Type B pancreatic cell (in vitro differentiated cells): ENCODE data around the gene MAP4K1. TPM values are rescaled to one million over a fixed set of nuclear protein-coding genes. Genes with fewer than 3 reads are reported as not detected.
"Not testable (repeated sequence)": the region's sequence is repeated elsewhere in the genome, so short reads cannot be mapped to it uniquely, and the experiment has no call there.

ENCODE experiments used
- DNase-seq: peaks from one replicate; pipeline ENCODE4 v3.0.0; 2021; ENCODE audit warnings: mixed read lengths; ENCODE audit not compliant: unreplicated experiment; ENCODE audit errors: extremely low spot score
- H3K27ac Mint-ChIP-seq: 2 replicates; pipeline ENCODE4 v1.8.0; 2021; ENCODE audit warnings: mild to moderate bottlenecking, mixed read lengths
- H3K27me3 Mint-ChIP-seq: 2 replicates; pipeline ENCODE4 v1.8.0; 2021; ENCODE audit warnings: mixed read lengths
- H3K36me3 Mint-ChIP-seq: 2 replicates; pipeline ENCODE4 v1.8.0; 2021; ENCODE audit warnings: mixed read lengths
- H3K4me1 Mint-ChIP-seq: one replicate; pipeline ENCODE4 v1.8.0; 2021; ENCODE audit warnings: mixed read lengths; ENCODE audit not compliant: unreplicated experiment
- H3K4me3 Mint-ChIP-seq: 2 replicates; pipeline ENCODE4 v1.8.0; 2021; ENCODE audit warnings: mild to moderate bottlenecking, mixed read lengths
- H3K9me3 Mint-ChIP-seq: 2 replicates; pipeline ENCODE4 v1.8.0; 2021; ENCODE audit warnings: mixed read lengths
- CTCF ChIP-seq: fragments of 200-600 bp; sonication (generic); conservative IDR thresholded peaks from 2 replicates; pipeline ENCODE4 v1.5.0; 2021; ENCODE audit warnings: antibody characterized with exemption, mild to moderate bottlenecking
- total RNA-seq: library from RNA; stranded (reverse); gene quantifications from 2 replicates; pipeline ENCODE4 v1.2.1, GENCODE V29; 2021; ENCODE audit warnings: low replicate concordance

MAP4K1 gene
- total RNA-seq, 1 donor from 2014 or later = 2.4 TPM

- DNase-seq = peak; percentile 84
- peak overlapping the region; percentile 6 for H3K4me3 Mint-ChIP-seq
- H3K9me3 Mint-ChIP-seq = no peaks in the 10 kb centered on the region
- H3K27me3 Mint-ChIP-seq = no peaks in the 10 kb centered on the region
- peak; percentile 98 for TF ChIP-seq CTCF
- peaks cover 22% of the 10 kb centered on the region for H3K4me1 Mint-ChIP-seq
- H3K36me3 Mint-ChIP-seq = peaks cover 19% of the 10 kb centered on the region
- peak overlapping the region; percentile 68 for H3K27ac Mint-ChIP-seq
These were observed 17.2 kb upstream of the MAP4K1 start for GRCh38 chr19:38634757-38635482.

DNA sequence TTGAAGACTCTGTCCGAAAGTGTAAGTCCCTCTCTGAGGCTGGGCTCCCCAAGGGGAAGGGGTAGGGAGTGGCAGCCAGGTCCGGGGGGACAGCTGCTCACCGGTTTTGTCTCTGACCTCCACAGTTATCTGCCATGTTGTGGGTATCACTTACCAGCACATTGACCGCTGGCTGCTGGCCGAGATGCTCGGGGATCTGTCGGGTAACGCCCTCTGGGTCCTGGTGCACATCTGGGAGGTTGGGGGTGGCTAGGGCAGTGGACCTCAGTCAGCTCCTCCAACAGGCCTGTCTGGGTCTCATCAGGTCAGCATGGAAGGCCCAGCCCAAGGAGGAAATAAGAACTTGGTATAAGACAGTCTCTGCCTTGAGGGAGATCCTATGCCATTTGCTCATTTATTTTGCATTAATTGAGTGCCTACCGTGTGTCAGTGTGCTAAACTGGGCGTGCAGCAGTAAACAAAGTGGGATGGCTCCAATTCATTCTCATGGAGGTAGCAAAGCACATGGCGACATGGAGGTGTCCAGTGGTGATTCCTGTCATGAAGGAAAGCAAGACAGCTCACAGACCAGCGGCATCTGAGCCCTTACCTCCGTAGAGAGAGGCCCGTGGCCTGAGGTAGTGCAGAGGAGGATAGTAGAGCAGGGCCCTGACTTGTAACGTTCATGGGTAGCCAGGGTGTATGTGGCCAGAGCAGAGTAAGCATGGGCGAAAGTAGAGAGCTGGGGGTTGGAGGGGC, 14.9 kb upstream of the MAP4K1 start:
- Mint-ChIP-seq H3K9me3 (no peaks in the 10 kb centered on the region), H3K4me3 (no peak overlapping the region), H3K4me1 (peaks cover 22% of the 10 kb centered on the region), H3K27me3 (no peaks in the 10 kb centered on the region), H3K27ac (peak overlapping the region; percentile 14), H3K36me3 (peaks cover 21% of the 10 kb centered on the region)
- DNase-seq = no peak
- TF ChIP-seq CTCF = no peak

DNA sequence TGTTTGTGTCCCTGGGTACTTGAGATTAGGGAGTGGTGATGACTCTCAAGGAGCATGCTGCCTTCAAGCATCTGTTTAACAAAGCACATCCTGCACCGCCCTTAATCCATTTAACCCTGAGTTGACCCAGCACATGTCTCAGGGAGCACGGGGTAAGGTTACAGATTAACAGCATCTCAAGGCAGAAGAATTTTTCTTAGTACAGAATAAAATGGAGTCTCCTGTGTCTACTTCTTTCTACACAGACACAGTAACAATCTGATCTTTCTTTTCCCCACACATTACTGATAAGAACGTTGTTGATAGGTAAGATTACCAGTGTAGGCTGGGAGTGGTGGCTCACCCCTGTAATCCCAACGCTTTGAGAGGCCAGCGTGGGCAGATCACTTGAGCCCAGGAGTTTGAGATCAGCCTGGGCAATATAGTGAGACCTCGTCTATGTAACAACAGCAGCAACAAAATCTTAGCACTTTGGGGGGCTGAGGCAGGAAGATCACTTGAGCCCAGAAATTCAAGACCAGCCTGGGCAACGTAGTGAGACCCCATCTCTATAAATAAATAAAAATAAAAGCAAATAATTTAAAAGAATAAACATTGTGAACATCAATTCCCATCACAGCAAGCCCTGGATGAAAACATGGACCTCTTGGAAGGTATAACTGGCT, 14.2 kb upstream of the MAP4K1 start:
- H3K27ac Mint-ChIP-seq = peak overlapping the region; percentile 77
- H3K4me1 Mint-ChIP-seq = peaks cover 22% of the 10 kb centered on the region
- not testable (repeated sequence) for H3K4me3 Mint-ChIP-seq, H3K27me3 Mint-ChIP-seq, H3K9me3 Mint-ChIP-seq, DNase-seq
- H3K36me3 Mint-ChIP-seq = peaks cover 22% of the 10 kb centered on the region

DNA sequence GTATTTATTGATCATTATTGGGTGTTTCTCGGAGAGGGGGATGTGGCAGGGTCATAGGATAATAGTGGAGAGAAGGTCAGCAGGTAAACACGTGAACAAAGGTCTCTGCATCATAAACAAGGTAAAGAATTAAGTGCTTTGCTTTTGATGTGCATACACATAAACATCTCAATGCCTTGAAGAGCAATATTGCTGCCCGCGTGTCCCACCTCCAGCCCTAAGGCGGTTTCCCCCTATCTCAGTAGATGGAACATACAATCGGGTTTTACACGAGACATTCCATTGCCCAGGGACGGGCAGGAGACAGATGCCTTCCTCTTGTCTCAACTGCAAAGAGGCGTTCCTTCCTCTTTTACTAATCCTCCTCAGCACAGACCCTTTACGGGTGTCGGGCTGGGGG, 13.5 kb upstream of the MAP4K1 start:
- H3K27ac Mint-ChIP-seq = peak overlapping the region; percentile 77
- peaks cover 22% of the 10 kb centered on the region for H3K36me3 Mint-ChIP-seq
- H3K9me3 Mint-ChIP-seq = not testable (repeated sequence)

GRCh38 chr19:38629568-38629967, 11.8 kb upstream of the MAP4K1 start:
- Mint-ChIP-seq H3K9me3 (no peaks in the 10 kb centered on the region), H3K27me3 (no peaks in the 10 kb centered on the region), H3K27ac (no peak overlapping the region), H3K36me3 (peaks cover 22% of the 10 kb centered on the region), H3K4me1 (peaks cover 14% of the 10 kb centered on the region), H3K4me3 (no peak overlapping the region)
- DNase-seq = no peak
- TF ChIP-seq CTCF = no peak

More for the DNA sequence above, 13.5 kb upstream of the MAP4K1 start:
- H3K4me3 Mint-ChIP-seq, DNase-seq, H3K27me3 Mint-ChIP-seq: not testable (repeated sequence)
- peaks cover 18% of the 10 kb centered on the region for H3K4me1 Mint-ChIP-seq

- H3K27ac Mint-ChIP-seq = no peak overlapping the region
- H3K9me3 Mint-ChIP-seq = no peaks in the 10 kb centered on the region
- TF ChIP-seq CTCF = no peak
- H3K27me3 Mint-ChIP-seq = no peaks in the 10 kb centered on the region
- peaks cover 15% of the 10 kb centered on the region for H3K36me3 Mint-ChIP-seq
- H3K4me3 Mint-ChIP-seq = no peak overlapping the region
- H3K4me1 Mint-ChIP-seq = peaks cover 5% of the 10 kb centered on the region
- no peak for DNase-seq
These were observed 8.6 kb upstream of the MAP4K1 start for GRCh38 chr19:38626401-38626800.
